ENCODE results near the gene SF1.

DNA sequence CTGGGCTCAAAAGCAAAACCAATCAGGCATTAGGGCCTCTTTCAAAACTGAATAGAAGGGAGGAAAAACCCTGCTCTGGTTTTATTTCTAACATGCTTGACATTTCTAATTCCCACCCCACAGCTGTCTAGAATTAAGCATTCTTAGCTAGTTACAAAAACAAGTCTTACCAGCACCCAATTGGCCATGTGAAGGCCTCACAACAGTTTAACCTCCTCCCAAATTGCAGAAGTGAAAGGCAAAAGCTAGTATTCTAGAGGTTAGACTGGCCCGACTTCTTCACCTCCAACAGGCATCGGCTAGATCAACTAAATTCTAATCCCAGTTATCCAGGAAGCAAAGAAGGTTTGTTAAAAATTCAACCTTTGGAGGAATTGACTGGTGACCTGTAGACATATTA is 6.5 kb downstream of the SF1 start:
- TF ChIP-seq POLR2AphosphoS5 (IDR thresholded peaks at IDR 0.05) (no peak), EP300 (IDR thresholded peaks at IDR 0.05) (no peak)
- TF ChIP-seq, protein P1, sequence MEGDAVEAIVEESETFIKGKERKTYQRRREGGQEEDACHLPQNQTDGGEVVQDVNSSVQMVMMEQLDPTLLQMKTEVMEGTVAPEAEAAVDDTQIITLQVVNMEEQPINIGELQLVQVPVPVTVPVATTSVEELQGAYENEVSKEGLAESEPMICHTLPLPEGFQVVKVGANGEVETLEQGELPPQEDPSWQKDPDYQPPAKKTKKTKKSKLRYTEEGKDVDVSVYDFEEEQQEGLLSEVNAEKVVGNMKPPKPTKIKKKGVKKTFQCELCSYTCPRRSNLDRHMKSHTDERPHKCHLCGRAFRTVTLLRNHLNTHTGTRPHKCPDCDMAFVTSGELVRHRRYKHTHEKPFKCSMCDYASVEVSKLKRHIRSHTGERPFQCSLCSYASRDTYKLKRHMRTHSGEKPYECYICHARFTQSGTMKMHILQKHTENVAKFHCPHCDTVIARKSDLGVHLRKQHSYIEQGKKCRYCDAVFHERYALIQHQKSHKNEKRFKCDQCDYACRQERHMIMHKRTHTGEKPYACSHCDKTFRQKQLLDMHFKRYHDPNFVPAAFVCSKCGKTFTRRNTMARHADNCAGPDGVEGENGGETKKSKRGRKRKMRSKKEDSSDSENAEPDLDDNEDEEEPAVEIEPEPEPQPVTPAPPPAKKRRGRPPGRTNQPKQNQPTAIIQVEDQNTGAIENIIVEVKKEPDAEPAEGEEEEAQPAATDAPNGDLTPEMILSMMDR (IDR thresholded peaks at IDR 0.05), result no peak

All from upper lobe of left lung (tissue), 4 donors.